ENCODE results near the gene TCF12. TPM values are rescaled to one million over a fixed set of nuclear protein-coding genes. Genes with fewer than 3 reads are reported as not detected.

The TCF12 gene
- total RNA-seq, 1 experiment from 2014 or later: 76.7 TPM

- Histone ChIP-seq H3K27ac (ENCODE audit: insufficient read length, low read depth, low read length) (no peak overlapping the region), H4K20me1 (ENCODE audit: control insufficient read depth, insufficient read depth, insufficient read length) (no peaks in the 10 kb centered on the region), H3K9me3 (ENCODE audit: control insufficient read depth, low read depth, low read length) (no peaks in the 10 kb centered on the region), H2AFZ (ENCODE audit: low read length) (no peak overlapping the region), H2BK20ac (ENCODE audit: low read depth, low read length, poor library complexity, severe bottlenecking) (no peak overlapping the region), H2BK120ac (ENCODE audit: low read depth, low read length, poor library complexity, severe bottlenecking) (no peak overlapping the region), H3K14ac (ENCODE audit: insufficient read depth, low read length) (no peak overlapping the region), H3K23me2 (ENCODE audit: insufficient read length, low read depth, low read length, poor library complexity, severe bottlenecking) (no peaks in the 10 kb centered on the region), H4K5ac (ENCODE audit: insufficient read length, low read depth, low read length) (no peak overlapping the region), H3K79me1 (ENCODE audit: insufficient read depth, low read depth, low read length, poor library complexity, severe bottlenecking) (peaks cover 3% of the 10 kb centered on the region), H3T11ph (ENCODE audit: low read length) (no peak overlapping the region), H2AK5ac (ENCODE audit: insufficient read length, low read length) (no peak overlapping the region), H4K91ac (ENCODE audit: insufficient read length, low read depth, low read length) (no peak overlapping the region), H3K23ac (ENCODE audit: insufficient read length, low read depth, low read length) (no peak overlapping the region), H3K79me2 (ENCODE audit: insufficient read depth, low read length) (peaks cover 13% of the 10 kb centered on the region; the same call in 1 of the 2 replicates), H3K18ac (ENCODE audit: insufficient read length, low read depth, low read length) (no peak overlapping the region), H3K56ac (ENCODE audit: insufficient read length, low read depth, low read length) (no peak overlapping the region), H3K9ac (ENCODE audit: extremely low read depth, insufficient read length, low read length) (no peak overlapping the region), H2BK15ac (ENCODE audit: low read depth, low read length) (no peak overlapping the region), H4K8ac (replicated peaks; ENCODE audit: insufficient read length, low read depth, low read length) (no peak overlapping the region), H3K4me1 (ENCODE audit: insufficient read depth, low read length) (no peaks in the 10 kb centered on the region), H3K4ac (ENCODE audit: low read depth, low read length) (no peak overlapping the region), H3K4me2 (ENCODE audit: insufficient read depth, insufficient read length, low read length) (no peak overlapping the region), H3K27me3 (ENCODE audit: insufficient read depth, low read length) (no peaks in the 10 kb centered on the region), H2BK5ac (ENCODE audit: insufficient read length, low read length) (no peak overlapping the region), H2BK12ac (ENCODE audit: insufficient read length, low read depth, low read length) (no peak overlapping the region)
- H3K4me3 Mint-ChIP-seq: no peak overlapping the region
- H3K27me3 Mint-ChIP-seq (ENCODE audit: low read depth): no peaks in the 10 kb centered on the region
- no peak for DNase-seq
- no peaks in the 10 kb centered on the region for H3K9me3 Mint-ChIP-seq
- no peaks in the 10 kb centered on the region for H3K36me3 Mint-ChIP-seq (ENCODE audit: insufficient read depth in 1 of 3, low read depth in 3 of 3)
- no peak overlapping the region; a peak in 1 of 7 replicates for H3K27ac Mint-ChIP-seq
- no peak for TF ChIP-seq CTCF (conservative IDR thresholded peaks at IDR 0.05)
- WGBS (ENCODE audit: extremely low coverage, insufficient read length, low lambda C conversion rate): no CpG with 5 or more reads among the region's 3 CpGs
- H3K4me1 Mint-ChIP-seq: peaks cover 23 to 25% of the 10 kb centered on the region in 2 experiments
Observed at GRCh38 chr15:56980473-56980872, 62.0 kb downstream of the TCF12 start.

Measured in H9 (cell line).